ENCODE results near the gene APBA1. TPM values are rescaled to one million over a fixed set of nuclear protein-coding genes. Genes with fewer than 3 reads are reported as not detected.
"Not testable (repeated sequence)": the region's sequence is repeated elsewhere in the genome, so short reads cannot be mapped to it uniquely, and the experiment has no call there.

The APBA1 gene
- polyA plus RNA-seq, 1 of the 3 experiments (the other 2 are of a cell fraction) = 3.1 TPM

DNA sequence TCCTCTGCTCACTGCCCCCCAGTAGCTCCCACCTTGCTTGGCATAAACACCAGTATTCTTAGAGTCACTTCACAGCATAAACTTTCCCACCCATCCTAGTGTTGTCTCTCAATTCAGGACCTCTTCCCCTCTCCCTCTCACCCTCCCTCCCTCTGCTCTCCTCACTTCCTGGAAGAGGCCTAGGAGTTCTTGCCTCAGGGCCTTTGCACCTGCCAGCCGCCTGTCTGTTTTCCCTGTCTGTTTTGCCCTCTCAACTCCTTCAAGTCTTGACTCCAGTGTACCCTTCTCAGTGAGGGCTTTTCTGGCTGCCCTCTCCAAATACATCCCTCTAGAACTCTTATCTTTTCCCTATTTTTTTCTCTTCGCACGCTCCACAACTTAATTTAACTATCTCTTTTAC is 260.9 kb downstream of the APBA1 start:
- Histone ChIP-seq H3K9me3 (no peaks in the 10 kb centered on the region), H3K4me3 (ENCODE audit: low read depth in 2 of 2, low read length in 1 of 2) (no peak overlapping the region), H3K27ac (ENCODE audit: low read depth in 2 of 2, low read length in 1 of 2) (no peak overlapping the region), H4K20me1 (ENCODE audit: insufficient read depth) (no peaks in the 10 kb centered on the region), H3K36me3 (replicated peaks in 1 of 2; ENCODE audit: control insufficient read depth in 1 of 2, insufficient read depth in 2 of 2, low read length in 1 of 2) (no peaks in the 10 kb centered on the region), H3K4me2 (no peak overlapping the region), H3K9ac (no peak overlapping the region), H3F3A (replicated peaks; ENCODE audit: insufficient read depth) (no peaks in the 10 kb centered on the region), H3K27me3 (ENCODE audit: insufficient read depth) (no peaks in the 10 kb centered on the region), H3K9me2 (no peaks in the 10 kb centered on the region), H3K79me2 (ENCODE audit: insufficient read depth) (no peaks in the 10 kb centered on the region), H3K4me1 (ENCODE audit: control insufficient read depth in 1 of 2, insufficient read depth in 2 of 2, low read depth in 1 of 2, low read length in 1 of 2) (no peaks in the 10 kb centered on the region; a peak in 1 of 4 replicates), H2AFZ (ENCODE audit: low read depth) (no peak overlapping the region)
- TF ChIP-seq GABPA (IDR thresholded peaks at IDR 0.05; ENCODE audit: low read depth) (no peak), EP300 (IDR thresholded peaks at IDR 0.05; ENCODE audit: borderline replicate concordance in 1 of 2, low read depth in 1 of 2, low read length in 1 of 2) (no peak), RFX5 (IDR thresholded peaks at IDR 0.05; ENCODE audit: low read length) (no peak), RXRA (IDR thresholded peaks at IDR 0.05; ENCODE audit: borderline replicate concordance, low read depth) (no peak), FOXM1 (IDR thresholded peaks at IDR 0.05; ENCODE audit: low read depth) (no peak), SIN3A (IDR thresholded peaks at IDR 0.05; ENCODE audit: borderline replicate concordance, low read depth, low read length) (no peak)
- TF ChIP-seq, protein P1, sequence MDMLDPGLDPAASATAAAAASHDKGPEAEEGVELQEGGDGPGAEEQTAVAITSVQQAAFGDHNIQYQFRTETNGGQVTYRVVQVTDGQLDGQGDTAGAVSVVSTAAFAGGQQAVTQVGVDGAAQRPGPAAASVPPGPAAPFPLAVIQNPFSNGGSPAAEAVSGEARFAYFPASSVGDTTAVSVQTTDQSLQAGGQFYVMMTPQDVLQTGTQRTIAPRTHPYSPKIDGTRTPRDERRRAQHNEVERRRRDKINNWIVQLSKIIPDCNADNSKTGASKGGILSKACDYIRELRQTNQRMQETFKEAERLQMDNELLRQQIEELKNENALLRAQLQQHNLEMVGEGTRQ (IDR thresholded peaks at IDR 0.05; ENCODE audit: borderline replicate concordance, low read depth, low read length) = no peak
- TF ChIP-seq, protein P2, sequence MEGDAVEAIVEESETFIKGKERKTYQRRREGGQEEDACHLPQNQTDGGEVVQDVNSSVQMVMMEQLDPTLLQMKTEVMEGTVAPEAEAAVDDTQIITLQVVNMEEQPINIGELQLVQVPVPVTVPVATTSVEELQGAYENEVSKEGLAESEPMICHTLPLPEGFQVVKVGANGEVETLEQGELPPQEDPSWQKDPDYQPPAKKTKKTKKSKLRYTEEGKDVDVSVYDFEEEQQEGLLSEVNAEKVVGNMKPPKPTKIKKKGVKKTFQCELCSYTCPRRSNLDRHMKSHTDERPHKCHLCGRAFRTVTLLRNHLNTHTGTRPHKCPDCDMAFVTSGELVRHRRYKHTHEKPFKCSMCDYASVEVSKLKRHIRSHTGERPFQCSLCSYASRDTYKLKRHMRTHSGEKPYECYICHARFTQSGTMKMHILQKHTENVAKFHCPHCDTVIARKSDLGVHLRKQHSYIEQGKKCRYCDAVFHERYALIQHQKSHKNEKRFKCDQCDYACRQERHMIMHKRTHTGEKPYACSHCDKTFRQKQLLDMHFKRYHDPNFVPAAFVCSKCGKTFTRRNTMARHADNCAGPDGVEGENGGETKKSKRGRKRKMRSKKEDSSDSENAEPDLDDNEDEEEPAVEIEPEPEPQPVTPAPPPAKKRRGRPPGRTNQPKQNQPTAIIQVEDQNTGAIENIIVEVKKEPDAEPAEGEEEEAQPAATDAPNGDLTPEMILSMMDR (IDR thresholded peaks at IDR 0.05) = no peak
- POLR2A ChIA-PET = interaction anchor here (0.6 kb wide), 1 partner anchor 859 kb away, joined by 3 read pairs; no protein-coding TSS in a partner anchor
- no peak for DNase-seq
- CTCF ChIA-PET = interaction anchor here (1.0 to 1.5 kb wide), 3 partner anchors 10 to 695 kb away, joined by 3 read pairs; no protein-coding TSS in a partner anchor
- 92% methylated on average over 3 of the region's 3 CpGs for WGBS (ENCODE audit: low lambda C conversion rate)

DNA sequence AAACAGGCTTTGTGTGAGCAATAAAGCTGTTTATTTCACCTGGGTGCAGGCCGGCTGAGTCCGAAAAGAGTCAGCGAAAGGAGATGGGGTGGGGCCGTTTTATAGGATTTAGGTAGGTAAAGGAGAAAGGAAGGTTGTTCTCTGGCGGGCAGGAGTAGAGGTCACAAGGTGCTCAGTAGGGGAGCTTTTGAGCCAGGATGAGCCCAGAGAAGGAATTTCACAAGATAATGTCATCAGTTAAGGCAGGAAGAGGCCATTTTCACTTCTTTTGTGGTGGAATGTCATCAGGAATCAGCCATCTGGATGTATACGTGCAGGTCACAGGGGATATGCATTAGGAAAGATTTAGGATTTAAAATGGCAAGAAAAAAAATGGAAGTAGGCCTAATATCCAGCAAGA is 262.2 kb downstream of the APBA1 start:
- H3K9me2 ChIP-seq; H3K9ac ChIP-seq; H3K4me3 ChIP-seq (ENCODE audit: low read depth in 2 of 2, low read length in 1 of 2); DNase-seq; POLR2A ChIA-PET; H3F3A ChIP-seq (replicated peaks; ENCODE audit: insufficient read depth); H3K9me3 ChIP-seq; H3K4me1 ChIP-seq (ENCODE audit: control insufficient read depth in 1 of 2, insufficient read depth in 2 of 2, low read depth in 1 of 2, low read length in 1 of 2); CTCF ChIA-PET; H3K4me2 ChIP-seq; H4K20me1 ChIP-seq (ENCODE audit: insufficient read depth); H3K27me3 ChIP-seq (ENCODE audit: insufficient read depth); H3K79me2 ChIP-seq (ENCODE audit: insufficient read depth); H2AFZ ChIP-seq (ENCODE audit: low read depth); H3K27ac ChIP-seq (ENCODE audit: low read depth in 2 of 2, low read length in 1 of 2); H3K36me3 ChIP-seq (replicated peaks in 1 of 2; ENCODE audit: control insufficient read depth in 1 of 2, insufficient read depth in 2 of 2, low read length in 1 of 2): not testable (repeated sequence)
- 91% methylated on average over 6 of the region's 6 CpGs for WGBS (ENCODE audit: low lambda C conversion rate)

DNA sequence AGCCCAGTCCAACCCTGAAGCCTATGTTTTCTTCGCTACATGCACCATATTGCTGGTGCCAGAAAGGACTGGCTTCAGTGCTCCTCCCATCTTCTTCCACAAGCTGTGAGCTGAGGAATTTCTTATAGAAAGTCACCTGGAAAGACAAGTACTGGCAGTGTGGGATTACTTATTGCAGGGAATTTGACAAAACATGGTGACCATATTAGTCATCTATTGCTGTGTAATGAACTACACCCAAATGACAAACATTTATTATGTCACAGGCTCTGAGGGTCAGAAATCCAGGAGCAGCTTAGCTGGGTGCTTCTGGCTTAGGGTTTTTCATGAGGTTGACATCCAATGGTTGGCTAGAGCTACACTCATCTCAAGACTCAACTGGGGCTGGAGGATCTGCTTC is 271.7 kb downstream of the APBA1 start:
- TF ChIP-seq FOXJ3 (CRISPR knock-in tag; IDR thresholded peaks at IDR 0.05) (no peak), FOXM1 (IDR thresholded peaks at IDR 0.05; ENCODE audit: low read depth) (no peak), FOSL2 (IDR thresholded peaks at IDR 0.05; ENCODE audit: borderline replicate concordance, low read depth) (no peak)
- Histone ChIP-seq H3F3A (replicated peaks; ENCODE audit: insufficient read depth) (no peaks in the 10 kb centered on the region), H3K27me3 (ENCODE audit: insufficient read depth) (no peaks in the 10 kb centered on the region), H3K9me2 (no peaks in the 10 kb centered on the region), H3K4me3 (ENCODE audit: low read depth in 2 of 2, low read length in 1 of 2) (no peak overlapping the region), H3K36me3 (replicated peaks in 1 of 2; ENCODE audit: control insufficient read depth in 1 of 2, insufficient read depth in 2 of 2, low read length in 1 of 2) (no peaks in the 10 kb centered on the region), H3K9me3 (no peaks in the 10 kb centered on the region), H3K4me1 (ENCODE audit: control insufficient read depth in 1 of 2, insufficient read depth in 2 of 2, low read depth in 1 of 2, low read length in 1 of 2) (no peaks in the 10 kb centered on the region), H3K9ac (no peak overlapping the region), H2AFZ (ENCODE audit: low read depth) (no peak overlapping the region), H4K20me1 (ENCODE audit: insufficient read depth) (no peaks in the 10 kb centered on the region), H3K4me2 (no peak overlapping the region), H3K27ac (ENCODE audit: low read depth in 2 of 2, low read length in 1 of 2) (no peak overlapping the region), H3K79me2 (ENCODE audit: insufficient read depth) (no peaks in the 10 kb centered on the region)
- POLR2A ChIA-PET = no interaction called here
- 43% methylated on average over 1 of the region's 1 CpG for WGBS (ENCODE audit: low lambda C conversion rate)
- CTCF ChIA-PET = no interaction called here
- DNase-seq = no peak
